ENCODE data around the gene NPBWR2. TPM values are rescaled to one million over a fixed set of nuclear protein-coding genes. Genes with fewer than 3 reads are reported as not detected.

NPBWR2 gene
- total RNA-seq, 4 donors from 2014 or later, result not detected

- H3K9me3 ChIP-seq, result no peaks in the 10 kb centered on the region
- intact Hi-C loops (cut with DNase I; ENCODE audit: low total_unique reads), result no loop called here
- peaks cover 3% of the 10 kb centered on the region for H3K27me3 ChIP-seq
- no peak overlapping the region for H3K27ac ChIP-seq
- no peak for DNase-seq
- no peak for TF ChIP-seq POLR2AphosphoS5 (IDR thresholded peaks at IDR 0.05)
- no peak for TF ChIP-seq POLR2A (IDR thresholded peaks at IDR 0.05)
- TF ChIP-seq EP300 (IDR thresholded peaks at IDR 0.05; ENCODE audit: low read depth), result no peak
- TF ChIP-seq CTCF (IDR thresholded peaks at IDR 0.05), result no peak
- no peaks in the 10 kb centered on the region for H3K4me1 ChIP-seq
- in situ Hi-C loops (cut with MboI; ENCODE audit: low pct_ligation_motif_present in 1 of 4, low pct_unique_long_range_greater_than_20kb in 1 of 4, low sequenced_read_pairs in 3 of 4), result no loop called here
- 91% methylated on average over 10 of the region's 12 CpGs; no CpG with 5 or more reads in 1 of the 2 donors for WGBS, 2 donors (ENCODE audit: low coverage in 1 of 2)
- H3K36me3 ChIP-seq, result no peaks in the 10 kb centered on the region
- no peak overlapping the region for H3K4me3 ChIP-seq
Measured at GRCh38 chr20:64146936-64147477, 39.6 kb upstream of the NPBWR2 start.

- TF ChIP-seq CTCF (IDR thresholded peaks at IDR 0.05) (no peak), POLR2A (IDR thresholded peaks at IDR 0.05) (no peak), EP300 (IDR thresholded peaks at IDR 0.05; ENCODE audit: low read depth) (no peak), POLR2AphosphoS5 (IDR thresholded peaks at IDR 0.05) (no peak)
- intact Hi-C loops (cut with DNase I; ENCODE audit: low total_unique reads), result no loop called here
- 68% methylated on average over 7 of the region's 7 CpGs; no CpG with 5 or more reads in 1 of the 2 donors for WGBS, 2 donors (ENCODE audit: low coverage in 1 of 2)
- Histone ChIP-seq H3K36me3 (no peaks in the 10 kb centered on the region), H3K27me3 (peaks cover 3% of the 10 kb centered on the region), H3K4me3 (no peak overlapping the region), H3K4me1 (no peaks in the 10 kb centered on the region), H3K9me3 (no peaks in the 10 kb centered on the region), H3K27ac (no peak overlapping the region)
- DNase-seq, result no peak
- in situ Hi-C loops (cut with MboI; ENCODE audit: low pct_ligation_motif_present in 1 of 4, low pct_unique_long_range_greater_than_20kb in 1 of 4, low sequenced_read_pairs in 3 of 4), result no loop called here
Measured at GRCh38 chr20:64146301-64146935, 39.1 kb upstream of the NPBWR2 start.

GRCh38 chr20:64145458-64146300 is 38.3 kb upstream of the NPBWR2 start:
- peaks cover 10% of the 10 kb centered on the region for H3K27me3 ChIP-seq
- intact Hi-C loops (cut with DNase I; ENCODE audit: low total_unique reads) (no loop called here), in situ Hi-C loops (cut with MboI; ENCODE audit: low pct_ligation_motif_present in 1 of 4, low pct_unique_long_range_greater_than_20kb in 1 of 4, low sequenced_read_pairs in 3 of 4) (no loop called here)
- H3K4me3 ChIP-seq, result no peak overlapping the region
- H3K36me3 ChIP-seq, result no peaks in the 10 kb centered on the region
- no peaks in the 10 kb centered on the region for H3K9me3 ChIP-seq
- TF ChIP-seq POLR2A (IDR thresholded peaks at IDR 0.05) (no peak), POLR2AphosphoS5 (IDR thresholded peaks at IDR 0.05) (no peak), CTCF (IDR thresholded peaks at IDR 0.05) (no peak), EP300 (IDR thresholded peaks at IDR 0.05; ENCODE audit: low read depth) (no peak)
- no peak for DNase-seq
- 89 to 93% methylated on average over 3 to 17 of the region's 17 CpGs for WGBS, 2 donors (ENCODE audit: low coverage in 1 of 2)
- H3K4me1 ChIP-seq, result no peaks in the 10 kb centered on the region
- H3K27ac ChIP-seq, result no peak overlapping the region

GRCh38 chr20:64144144-64144912 is 37.0 kb upstream of the NPBWR2 start:
- no peak overlapping the region for H3K4me3 ChIP-seq
- no peaks in the 10 kb centered on the region for H3K36me3 ChIP-seq
- H3K4me1 ChIP-seq, result no peaks in the 10 kb centered on the region
- 20 to 90% methylated on average over 1 to 8 of the region's 8 CpGs for WGBS, 2 donors (ENCODE audit: low coverage in 1 of 2)
- H3K27me3 ChIP-seq, result peaks cover 11% of the 10 kb centered on the region
- no peaks in the 10 kb centered on the region for H3K9me3 ChIP-seq
- in situ Hi-C loops (cut with MboI; ENCODE audit: low pct_ligation_motif_present in 1 of 4, low pct_unique_long_range_greater_than_20kb in 1 of 4, low sequenced_read_pairs in 3 of 4) (no loop called here), intact Hi-C loops (cut with DNase I; ENCODE audit: low total_unique reads) (no loop called here)
- H3K27ac ChIP-seq, result no peak overlapping the region
- no peak for DNase-seq
- TF ChIP-seq POLR2A (IDR thresholded peaks at IDR 0.05) (no peak), CTCF (IDR thresholded peaks at IDR 0.05) (no peak), POLR2AphosphoS5 (IDR thresholded peaks at IDR 0.05) (no peak), EP300 (IDR thresholded peaks at IDR 0.05; ENCODE audit: low read depth) (no peak)

Measured in transverse colon (tissue), 4 donors.